ENCODE measurements around the gene USF1.
"Not testable (repeated sequence)": the region's sequence is repeated elsewhere in the genome, so short reads cannot be mapped to it uniquely, and the experiment has no call there.

The USF1 gene

DNA sequence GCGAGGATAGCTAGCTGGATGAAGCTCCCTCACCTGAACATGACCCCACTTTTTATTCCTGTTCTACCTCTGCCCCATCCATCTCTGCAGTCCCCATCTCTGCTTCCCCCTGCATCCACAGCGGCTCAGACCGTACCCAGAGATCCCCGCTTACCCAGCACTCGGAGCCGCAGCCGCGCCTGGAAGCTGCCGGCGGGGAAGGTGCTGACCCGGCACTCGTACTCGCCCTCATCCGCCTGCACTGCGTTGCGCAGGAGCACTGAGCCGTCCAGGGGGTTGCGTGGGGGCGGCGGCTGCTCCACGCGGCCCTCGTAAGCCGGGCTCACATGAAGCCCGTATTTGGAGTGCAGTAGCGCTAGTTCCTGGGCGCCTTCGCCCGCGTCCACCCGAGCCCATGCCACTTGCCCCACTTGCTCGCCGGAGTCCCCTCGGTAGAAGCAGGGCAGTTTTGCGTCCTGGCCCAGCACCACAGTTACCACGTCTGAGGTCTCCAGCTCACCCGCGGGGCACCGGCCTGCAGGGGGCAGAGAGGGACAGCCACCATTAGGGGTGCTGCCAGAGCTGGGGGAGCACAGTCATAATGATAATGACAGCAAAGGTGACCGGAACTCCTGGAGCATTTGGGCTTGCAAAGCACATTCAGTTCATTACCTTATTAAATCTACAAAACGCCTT is 33.8 kb upstream of the USF1 start:
- DNase-seq (ENCODE audit: low read depth): no peak

DNA sequence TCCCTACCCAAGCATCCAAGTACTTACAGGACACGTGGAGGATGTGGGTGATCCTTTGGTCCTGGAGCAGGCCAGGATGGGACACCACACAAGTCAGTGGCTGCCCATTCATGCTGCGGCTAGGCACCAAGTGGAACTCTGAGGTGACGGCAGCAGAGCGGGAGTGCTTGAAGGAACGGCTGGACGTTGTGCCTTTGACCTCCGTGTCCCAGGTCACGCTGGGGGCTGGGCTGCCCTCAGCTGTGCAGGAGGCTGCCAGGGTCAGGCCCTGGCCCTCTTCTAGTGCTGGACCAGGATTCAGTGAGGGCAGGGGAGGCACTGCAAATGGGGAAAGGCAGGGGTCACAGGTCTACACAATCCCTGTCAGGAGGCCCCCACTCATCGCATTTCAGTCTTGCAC is 31.6 kb upstream of the USF1 start:
- DNase-seq (ENCODE audit: low read depth): no peak

DNA sequence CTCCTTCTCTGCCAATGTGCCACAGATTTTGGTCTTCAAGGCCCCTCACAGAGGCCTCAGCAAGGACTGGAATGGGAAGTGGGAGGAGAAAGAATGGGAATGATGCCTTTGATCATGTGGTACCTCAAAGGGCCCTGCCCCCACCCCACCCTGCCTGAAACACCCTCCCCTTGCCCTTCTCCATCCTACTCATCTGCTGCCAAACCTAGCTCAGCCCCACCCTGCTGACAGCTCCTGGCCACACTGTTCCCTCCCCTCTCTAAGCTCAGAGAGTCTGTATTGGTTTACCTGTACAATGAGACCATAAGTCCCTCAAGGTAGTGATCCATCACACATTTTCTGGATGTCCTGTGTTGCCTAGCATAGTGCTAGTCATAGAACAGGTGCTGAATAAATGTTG is 30.6 kb upstream of the USF1 start:
- no peak for DNase-seq (ENCODE audit: low read depth)

DNA sequence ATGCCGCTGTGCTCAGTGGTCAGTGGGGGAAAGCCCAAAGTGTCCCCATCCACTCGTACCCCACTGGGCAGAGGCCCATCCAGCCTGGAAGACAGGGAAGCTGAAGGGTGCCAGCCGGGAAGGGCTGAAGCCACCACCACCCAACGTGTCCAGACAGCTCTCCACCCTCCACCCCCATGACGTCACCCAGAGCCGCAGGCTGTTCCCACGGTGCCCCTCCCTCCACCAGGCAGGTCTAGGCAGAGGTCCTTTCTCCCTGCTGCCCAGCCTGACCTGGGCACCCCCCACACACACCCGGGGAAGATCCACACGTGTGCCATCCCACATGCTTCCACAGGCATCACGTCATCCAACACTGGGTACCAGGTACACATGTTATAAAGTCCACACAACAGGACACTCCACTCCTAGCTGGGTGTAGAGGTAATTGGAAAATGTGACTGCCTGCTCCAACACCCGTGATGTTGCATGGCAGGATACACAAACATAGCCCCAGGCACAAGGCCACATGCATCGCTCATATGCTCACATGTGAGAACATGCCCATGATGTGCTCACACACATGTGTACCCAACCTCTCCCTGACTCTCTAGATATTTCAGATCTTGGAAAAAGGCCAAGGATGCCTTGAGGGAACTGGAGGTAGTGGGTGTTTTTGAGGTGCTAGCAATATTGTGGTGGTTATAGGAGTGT is 29.0 kb upstream of the USF1 start:
- DNase-seq (ENCODE audit: low read depth): no peak

DNA sequence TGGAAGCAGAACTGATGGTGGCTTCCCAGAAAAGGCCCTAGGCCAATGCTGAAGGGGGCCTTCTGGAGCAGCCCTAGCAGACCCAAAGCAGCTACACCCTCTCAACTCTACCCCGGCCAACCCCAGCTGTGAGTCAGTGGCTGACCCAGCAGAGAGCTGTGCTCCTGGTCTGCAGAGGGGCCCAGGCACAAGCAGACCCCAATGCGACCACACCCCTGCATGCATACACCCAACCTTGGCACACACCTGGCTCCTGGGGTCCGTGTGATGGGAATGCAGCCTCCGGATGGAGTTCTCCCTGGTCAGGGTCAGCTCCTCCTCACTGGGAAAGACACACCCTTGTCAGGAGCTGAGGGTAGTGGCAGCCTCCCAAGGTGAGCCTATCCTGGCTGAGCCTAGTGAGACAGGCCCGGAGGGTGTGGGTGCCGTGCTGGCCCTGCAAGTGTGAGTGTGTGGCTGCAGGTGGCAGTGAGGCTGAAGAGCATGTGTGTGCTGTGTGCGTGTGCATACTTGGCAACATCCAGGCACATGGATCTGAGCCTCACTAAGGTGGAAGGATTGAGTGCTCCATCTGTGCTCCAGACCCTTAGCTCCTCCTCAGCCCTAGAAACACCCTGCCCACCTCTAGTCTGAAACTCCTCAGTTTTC is 27.8 kb upstream of the USF1 start:
- DNase-seq (ENCODE audit: low read depth): no peak

DNA sequence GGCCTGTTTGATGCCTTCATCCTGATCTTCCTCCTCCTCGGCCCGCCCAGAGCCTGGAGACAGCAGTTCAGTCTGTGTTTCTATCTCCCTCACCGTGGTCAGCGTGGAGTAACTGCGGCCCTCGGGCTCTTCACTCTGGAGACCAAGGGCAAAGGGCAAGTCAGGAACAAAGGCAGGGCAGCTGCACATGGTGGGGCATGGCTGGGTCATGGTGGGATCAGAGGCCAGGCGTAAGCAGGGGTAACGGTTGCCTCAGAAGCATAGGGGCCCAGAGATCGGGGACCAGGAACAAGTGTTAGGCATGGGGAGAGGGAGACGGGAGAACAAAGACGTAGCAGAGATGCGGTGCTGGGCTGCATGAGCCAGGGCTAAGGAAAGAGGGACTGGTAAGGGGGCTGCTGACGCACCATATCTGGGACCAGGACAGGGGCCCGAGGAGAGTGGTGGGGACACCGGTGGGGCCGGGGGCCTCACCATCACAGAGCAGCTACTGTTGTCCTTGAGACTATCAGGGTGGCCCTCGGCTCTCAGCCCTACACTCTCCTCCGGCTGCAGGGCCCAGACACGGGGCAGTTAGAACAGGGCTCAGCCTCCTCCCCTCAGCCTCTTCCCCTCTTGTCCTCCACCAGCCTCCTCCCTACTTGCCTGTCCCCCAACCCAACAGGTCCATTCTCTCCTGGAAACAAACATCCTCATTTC is 27.1 kb upstream of the USF1 start:
- DNase-seq (ENCODE audit: low read depth): no peak

DNA sequence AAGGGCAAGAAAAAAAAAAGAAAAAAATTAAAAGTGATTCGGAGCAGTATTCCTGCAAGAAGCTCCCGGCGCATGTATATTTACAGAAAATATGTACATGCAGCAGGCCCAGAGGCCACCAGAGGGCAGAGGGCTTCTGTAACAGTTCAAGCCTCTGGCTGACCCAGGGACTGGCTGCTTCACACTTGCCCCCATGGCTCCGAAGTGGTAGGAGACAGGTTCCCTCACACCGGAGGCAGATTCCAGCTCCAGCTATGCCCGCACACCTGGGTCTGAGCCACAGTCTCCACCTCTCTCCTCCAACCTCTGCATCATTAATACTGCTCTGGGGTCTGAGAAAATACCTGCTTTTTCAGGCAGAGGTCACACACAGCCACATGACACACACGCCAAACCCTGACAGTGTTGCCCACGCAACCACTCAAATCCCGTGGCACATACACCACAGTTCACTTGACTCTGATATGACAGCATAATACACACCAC is 26.2 kb upstream of the USF1 start:
- peak; percentile 20 for DNase-seq (ENCODE audit: low read depth)

DNA sequence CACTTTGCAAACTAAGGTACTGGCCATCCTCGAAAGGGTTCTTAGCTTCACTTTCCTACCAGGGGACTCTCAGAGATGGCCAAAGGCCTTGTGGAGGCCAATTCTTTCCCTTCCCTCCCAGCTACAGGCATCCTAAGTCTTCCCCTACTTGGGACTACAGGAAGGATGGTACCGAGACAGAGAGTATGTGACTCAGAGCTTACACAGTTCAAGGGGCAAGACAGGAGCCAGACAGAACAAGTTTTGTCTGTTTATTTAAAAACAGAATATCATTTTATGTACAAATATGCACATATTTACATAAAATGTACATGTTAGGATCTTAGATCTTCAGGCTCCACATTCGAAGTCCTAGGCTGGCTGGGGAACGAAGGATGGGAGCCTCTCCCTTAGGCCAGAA is 25.0 kb upstream of the USF1 start:
- DNase-seq (ENCODE audit: low read depth): no peak

DNA sequence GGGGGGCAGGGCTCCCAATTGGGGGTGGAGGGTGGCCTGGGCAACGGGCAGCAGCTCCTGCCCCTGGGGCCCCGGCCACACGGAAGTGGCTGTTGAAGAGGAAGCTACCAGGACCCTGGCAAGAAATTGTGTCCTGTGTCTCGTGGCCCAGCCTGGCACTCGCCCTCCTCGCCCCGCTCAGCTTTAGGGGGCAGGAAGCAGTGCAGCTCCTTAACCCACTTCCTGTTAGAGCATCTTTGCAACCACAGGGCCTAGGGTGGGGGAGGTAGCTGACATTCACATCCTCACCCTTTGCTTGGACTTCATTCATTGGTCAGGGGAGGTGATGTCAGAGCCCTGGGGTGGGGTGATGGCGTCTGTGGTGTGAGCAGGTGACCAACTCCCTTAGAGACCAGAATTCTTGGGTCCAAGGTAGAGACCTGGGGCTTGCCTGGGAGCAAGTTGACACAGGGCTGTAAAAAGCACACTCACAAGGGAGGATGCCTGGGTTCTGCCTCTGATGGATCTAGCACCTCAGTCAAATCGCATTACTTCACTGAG is 24.0 kb upstream of the USF1 start, which contains the start of gene ARHGAP30:
Gene ARHGAP30, minus strand, starts transcription at position 161 of the 540 bp plus-strand sequence. CDS start 267 bp downstream, outside the sequence.
- peak; percentile 64 for DNase-seq (ENCODE audit: low read depth)

DNA sequence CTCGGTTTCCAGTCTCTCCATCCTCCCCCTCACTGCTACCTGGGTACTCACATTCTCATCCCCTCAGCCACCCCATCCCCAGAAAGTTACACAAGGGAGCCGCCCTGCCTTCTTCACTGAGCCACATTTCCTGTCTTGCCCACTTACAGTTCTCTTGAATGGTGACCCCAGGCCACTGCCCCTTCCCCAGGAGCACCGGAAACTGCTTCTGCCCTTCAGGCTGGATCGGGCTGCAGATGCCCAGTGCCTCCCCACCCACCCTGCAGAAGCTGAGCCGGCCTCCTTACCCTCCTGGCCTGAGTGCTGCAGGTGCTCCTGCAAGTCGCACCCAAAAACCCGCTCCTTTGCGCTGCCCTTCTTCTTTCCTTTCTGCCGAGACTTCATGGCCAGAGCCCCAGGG is 23.5 kb upstream of the USF1 start:
- no peak for DNase-seq (ENCODE audit: low read depth)

DNA sequence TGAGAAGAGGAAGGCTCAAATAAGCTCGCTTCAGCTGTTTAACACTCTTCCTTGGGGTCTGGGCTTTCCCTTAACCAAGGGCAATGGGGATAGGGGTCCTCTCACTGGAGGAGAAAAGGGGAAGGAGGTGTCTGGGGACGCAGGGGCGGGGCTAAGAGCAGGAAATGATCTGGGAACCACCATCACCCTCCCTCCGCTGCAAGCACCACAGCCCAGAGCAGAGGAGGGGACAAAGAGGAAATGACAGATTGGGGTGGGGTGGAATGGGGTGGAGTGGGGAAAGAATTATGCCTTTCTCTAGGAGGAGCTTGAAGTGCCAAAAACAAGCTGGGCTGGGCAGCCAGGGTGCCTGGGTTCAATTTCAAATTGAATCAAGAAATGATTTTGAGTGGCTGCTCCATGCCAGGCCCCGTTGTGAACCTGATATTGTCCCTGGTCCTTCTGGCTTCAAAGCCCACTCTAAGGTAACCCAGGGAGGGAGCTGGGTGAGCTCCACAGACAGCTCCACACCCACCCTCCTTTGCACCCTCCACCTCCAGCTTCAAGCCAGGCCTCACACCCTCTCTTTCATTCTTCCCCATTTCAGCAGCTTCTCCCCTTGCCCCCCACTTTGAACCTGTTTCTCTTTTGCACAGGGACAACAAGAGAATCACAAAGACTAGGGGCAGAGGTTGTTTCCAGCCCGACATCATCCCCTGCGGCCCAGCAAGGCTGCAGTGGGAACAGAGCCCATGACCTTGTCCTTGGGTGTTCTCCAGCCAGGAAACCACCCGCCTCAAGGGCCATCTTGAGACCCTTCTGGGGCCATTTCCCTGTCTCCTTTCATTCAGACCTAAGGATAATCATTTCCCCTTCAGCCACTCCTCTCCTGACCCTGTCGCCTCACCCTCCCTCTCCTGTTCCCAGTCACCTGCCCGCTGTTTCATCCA is 22.8 kb upstream of the USF1 start:
- DNase-seq (ENCODE audit: low read depth): peak; percentile 63

DNA sequence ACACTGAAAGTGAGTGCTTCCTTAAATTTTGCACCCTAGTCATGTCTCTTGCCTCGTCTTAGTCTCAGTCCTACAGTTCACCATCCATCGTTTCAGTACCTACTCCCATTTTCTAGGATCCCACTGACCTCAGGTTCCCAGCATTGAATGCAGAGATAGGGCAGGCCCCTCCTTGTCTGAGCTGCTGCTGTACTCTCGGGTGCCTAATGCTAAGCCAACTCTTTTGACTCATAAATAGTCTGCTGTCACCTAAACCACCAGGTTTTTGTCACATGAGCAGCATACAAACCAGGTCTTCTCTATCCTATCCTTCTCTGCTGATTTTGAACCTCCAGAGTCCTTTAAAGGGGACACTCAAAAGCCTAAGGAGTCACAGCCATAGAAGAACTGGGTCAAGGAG is 20.9 kb upstream of the USF1 start:
- DNase-seq (ENCODE audit: low read depth): no peak

DNA sequence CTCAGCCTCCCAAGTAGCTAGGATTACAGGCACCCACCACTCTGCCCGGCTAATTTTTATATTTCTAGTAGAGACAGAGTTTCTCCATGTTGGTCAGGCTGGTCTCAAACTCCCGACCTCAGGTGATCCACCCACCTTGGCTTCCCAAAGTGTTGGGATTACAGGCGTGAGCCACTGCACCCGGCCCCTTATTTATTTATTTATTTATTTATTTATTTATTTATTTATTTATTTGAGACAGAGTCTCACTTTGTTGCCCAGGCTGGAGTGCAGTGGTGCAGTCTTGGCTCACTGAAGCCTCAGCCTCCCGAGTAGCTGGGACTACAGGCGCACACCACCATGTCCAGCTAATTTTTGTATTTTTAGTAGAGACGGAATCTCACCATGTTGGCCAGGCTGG is 19.9 kb upstream of the USF1 start:
- not testable (repeated sequence) for DNase-seq (ENCODE audit: low read depth)

DNA sequence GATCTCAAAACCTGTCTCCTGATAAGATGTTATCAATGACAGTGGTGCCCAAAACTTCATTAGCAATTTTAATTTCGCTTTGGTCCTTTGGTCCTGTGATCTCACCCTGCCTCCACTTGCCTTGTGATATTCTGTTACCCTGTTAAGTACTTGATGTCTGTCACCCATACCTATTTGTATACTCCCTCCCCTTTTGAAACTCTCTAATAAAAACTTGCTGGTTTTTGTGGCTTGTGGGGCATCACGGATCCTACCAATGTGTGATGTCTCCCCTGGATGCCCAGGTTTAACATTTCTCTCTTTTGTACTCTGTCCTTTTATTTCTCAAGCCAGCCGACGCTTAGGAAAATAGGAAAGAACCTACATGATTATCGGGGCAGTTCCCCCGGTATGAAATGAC is 18.2 kb upstream of the USF1 start:
- not testable (repeated sequence) for DNase-seq (ENCODE audit: low read depth)

DNA sequence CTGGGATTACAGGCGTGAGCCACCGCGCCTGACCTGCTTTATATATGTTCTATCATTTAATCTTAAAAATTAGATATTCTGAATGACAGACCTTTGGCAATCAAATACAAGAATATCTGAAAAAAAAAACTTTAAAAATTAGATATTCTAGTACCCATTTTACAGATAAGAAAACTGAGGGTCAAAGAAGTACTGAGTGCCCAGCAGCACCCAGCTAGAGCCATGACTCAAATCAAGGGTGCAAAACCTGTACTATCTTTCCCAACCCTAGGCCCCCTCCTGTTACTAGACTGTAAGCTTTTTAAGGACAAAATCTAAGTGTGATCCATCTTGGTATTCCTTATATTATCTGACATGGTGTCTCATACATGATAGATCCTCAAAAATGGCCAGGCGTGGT is 15.6 kb upstream of the USF1 start:
- DNase-seq (ENCODE audit: low read depth): no peak

DNA sequence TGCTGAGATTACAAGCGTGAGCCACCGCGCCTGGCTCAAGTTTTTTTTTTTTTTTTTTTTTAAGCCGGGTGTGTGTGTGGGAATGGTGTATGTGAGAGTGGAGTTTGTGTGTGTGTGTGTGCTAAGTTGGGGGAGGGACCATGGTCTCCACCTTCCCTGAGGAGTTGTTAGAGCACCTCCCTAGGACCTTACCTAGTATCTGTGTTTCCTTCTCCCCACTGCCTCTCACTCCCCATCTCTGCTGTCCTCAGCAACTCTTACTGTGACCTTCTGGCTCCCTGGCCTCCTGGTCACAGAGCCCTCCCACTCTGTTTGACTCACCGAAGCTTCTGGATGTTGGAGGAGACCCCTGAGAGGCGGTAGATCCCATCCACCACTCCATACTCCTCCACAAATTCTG is 13.5 kb upstream of the USF1 start:
- DNase-seq (ENCODE audit: low read depth): no peak

DNA sequence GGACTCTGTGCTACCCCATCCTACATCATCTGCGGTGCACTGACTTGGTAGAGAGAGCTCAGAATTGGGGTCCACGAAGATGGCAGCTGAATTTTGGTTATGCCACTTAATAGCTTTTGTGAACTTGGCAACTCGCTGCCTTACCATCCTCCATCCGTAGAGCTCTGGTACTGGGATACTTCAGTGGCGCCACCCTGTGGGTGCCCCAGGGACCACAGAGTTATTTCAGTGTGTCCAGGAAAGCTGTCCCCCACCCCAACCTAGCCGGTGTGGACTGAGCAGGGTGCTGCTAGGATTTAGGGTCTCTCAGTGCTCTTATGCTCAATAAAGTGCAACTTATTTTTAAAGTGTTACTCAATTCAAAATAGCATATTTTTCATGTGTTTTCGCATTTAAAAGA is 9.0 kb upstream of the USF1 start:
- no peak for DNase-seq (ENCODE audit: low read depth)

DNA sequence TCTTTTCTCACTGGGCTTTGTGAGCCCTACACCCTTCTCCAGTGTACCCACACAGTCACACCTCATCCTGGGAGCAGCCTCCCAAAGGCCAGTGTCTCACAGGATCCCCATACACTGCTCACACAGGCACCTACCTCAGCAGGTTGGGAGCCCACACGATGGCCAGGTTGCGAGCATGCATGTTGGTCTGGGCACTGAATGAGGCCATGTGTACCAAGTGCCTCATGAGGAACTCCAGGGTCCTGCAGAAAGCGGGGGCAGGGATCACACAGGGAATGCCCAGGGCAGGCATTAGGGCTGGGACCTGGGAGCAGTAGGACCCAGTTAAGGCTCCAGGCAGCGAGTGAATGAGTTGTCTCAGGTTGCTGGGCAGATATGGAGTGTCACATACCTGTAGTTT is 8.5 kb upstream of the USF1 start:
- no peak for DNase-seq (ENCODE audit: low read depth)

DNA sequence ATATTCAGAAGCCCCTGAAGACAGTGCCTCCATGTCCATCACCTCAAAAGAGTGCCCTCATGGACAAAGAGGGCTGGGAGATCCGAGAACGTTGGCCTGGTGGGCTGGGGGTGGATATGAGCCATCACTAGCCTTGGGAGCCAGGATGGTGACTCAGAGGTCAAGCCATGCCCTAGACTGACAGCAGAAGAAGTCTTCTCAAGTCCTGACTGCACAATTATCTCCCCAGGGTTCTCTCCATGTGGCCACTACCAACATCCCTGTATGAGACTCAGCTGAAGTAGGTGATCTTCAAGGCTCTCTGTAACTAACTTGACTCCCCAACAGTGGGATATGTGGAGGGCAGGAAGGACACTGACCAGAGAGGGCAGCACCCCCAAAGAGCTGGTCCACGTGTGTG is 7.1 kb upstream of the USF1 start:
- no peak for DNase-seq (ENCODE audit: low read depth)

DNA sequence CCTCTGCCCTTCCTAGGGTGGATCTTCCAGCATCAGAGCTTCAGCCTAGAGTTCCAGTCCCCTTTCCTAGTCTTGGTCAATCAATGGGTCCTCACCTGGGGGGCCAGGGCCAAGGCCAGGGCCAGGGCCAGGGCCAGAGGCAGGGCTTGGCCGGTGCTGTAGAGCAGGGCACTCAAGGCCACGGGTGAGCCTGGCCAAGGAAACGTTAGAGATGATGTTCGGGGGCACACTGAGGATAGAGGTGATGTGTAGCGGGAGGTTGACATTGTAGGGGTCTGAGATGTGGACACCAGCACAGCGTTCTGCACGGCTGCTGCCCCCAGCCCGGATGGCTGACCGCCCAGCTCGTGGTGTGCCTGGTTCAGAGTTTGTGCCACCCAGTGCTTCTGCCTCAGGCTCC is 5.4 kb upstream of the USF1 start:
- no peak for DNase-seq (ENCODE audit: low read depth)
